ENCODE measurements around the gene RHBDL3.

- no peak for TF ChIP-seq CTCF (optimal IDR thresholded peaks at IDR 0.05 in 1 of 3, IDR thresholded peaks at IDR 0.05 in 1 of 3, conservative IDR thresholded peaks at IDR 0.05 in 1 of 3; ENCODE audit: extremely low read depth in 1 of 3, insufficient read depth in 2 of 3, low read length in 3 of 3)
- TF ChIP-seq EZH2 (IDR thresholded peaks at IDR 0.05; ENCODE audit: low read length), result no peak
Observed at GRCh38 chr17:32287804-32288511, 22.3 kb downstream of the RHBDL3 start.

Data from keratinocyte (primary cell).